Measurements from ENCODE around the gene DIAPH3. TPM values are rescaled to one million over a fixed set of nuclear protein-coding genes. Genes with fewer than 3 reads are reported as not detected.

The DIAPH3 gene
- polyA plus RNA-seq, 3 donors = 0.04 to 0.09 TPM; not detected in 1

DNA sequence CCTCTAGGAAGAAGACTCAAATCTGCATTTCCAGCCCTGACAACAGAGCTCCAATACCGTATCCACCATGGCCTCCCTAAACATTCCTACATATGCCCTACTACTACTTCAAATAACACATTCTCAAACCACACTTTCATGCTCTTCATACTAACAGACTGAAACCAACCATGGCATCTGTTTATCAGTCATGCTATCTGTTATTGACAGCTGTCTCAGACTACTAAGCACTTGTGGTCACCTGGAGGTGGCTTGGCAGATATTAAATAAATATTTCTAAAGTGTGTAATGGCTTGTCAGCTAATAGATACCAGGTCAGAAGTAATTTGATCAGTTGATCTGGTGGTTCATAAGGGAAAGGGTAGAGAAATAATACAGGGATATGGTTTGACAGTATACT is 489.1 kb downstream of the DIAPH3 start:
- peaks cover 16% of the 10 kb centered on the region for H3K4me1 Mint-ChIP-seq
- Histone ChIP-seq H3K79me2 (ENCODE audit: insufficient read depth, low read length) (no peaks in the 10 kb centered on the region), H3K27ac (ENCODE audit: low read depth in 1 of 2, low read length in 2 of 2) (no peak overlapping the region), H3K36me3 (replicated peaks in 1 of 2; ENCODE audit: control insufficient read depth in 1 of 2, insufficient read depth in 2 of 2, low read length in 2 of 2) (no peaks in the 10 kb centered on the region), H3K4me1 (ENCODE audit: control insufficient read depth in 1 of 2, insufficient read depth in 2 of 2, low read length in 2 of 2) (peaks cover 0 to 8% of the 10 kb centered on the region in 2 donors), H3K4me3 (replicated peaks in 1 of 3; ENCODE audit: low read depth in 2 of 3, low read length in 3 of 3) (no peak overlapping the region), H4K20me1 (ENCODE audit: insufficient read depth, low read length) (no peaks in the 10 kb centered on the region), H3K9me3 (replicated peaks in 1 of 2; ENCODE audit: control insufficient read depth in 1 of 2, insufficient read depth in 1 of 2, low read length in 2 of 2) (no peaks in the 10 kb centered on the region), H2AFZ (ENCODE audit: insufficient read depth, low read depth, low read length, poor library complexity, severe bottlenecking) (no peak overlapping the region), H3K4me2 (replicated peaks; ENCODE audit: extremely low read depth, low read length, poor library complexity, severe bottlenecking) (no peak overlapping the region), H3K27me3 (ENCODE audit: control insufficient read depth in 2 of 2, insufficient read depth in 2 of 2, low read length in 2 of 2) (peaks cover 2% of the 10 kb centered on the region in 2 donors), H3K9ac (ENCODE audit: insufficient read depth, low read length, poor library complexity, severe bottlenecking) (no peak overlapping the region)
- no peak for DNase-seq
- H3K36me3 Mint-ChIP-seq = no peaks in the 10 kb centered on the region
- peaks cover 0 to 4% (median 3%) of the 10 kb centered on the region in 3 donors for H3K27me3 Mint-ChIP-seq (ENCODE audit: low read depth in 3 of 3)
- intact Hi-C loops (cut with micrococcal nuclease) = loop anchor here in 1 of 2 donors (10.0 kb wide), 1 partner anchor 280 kb away; no protein-coding TSS in a partner anchor
- TF ChIP-seq, protein P1, sequence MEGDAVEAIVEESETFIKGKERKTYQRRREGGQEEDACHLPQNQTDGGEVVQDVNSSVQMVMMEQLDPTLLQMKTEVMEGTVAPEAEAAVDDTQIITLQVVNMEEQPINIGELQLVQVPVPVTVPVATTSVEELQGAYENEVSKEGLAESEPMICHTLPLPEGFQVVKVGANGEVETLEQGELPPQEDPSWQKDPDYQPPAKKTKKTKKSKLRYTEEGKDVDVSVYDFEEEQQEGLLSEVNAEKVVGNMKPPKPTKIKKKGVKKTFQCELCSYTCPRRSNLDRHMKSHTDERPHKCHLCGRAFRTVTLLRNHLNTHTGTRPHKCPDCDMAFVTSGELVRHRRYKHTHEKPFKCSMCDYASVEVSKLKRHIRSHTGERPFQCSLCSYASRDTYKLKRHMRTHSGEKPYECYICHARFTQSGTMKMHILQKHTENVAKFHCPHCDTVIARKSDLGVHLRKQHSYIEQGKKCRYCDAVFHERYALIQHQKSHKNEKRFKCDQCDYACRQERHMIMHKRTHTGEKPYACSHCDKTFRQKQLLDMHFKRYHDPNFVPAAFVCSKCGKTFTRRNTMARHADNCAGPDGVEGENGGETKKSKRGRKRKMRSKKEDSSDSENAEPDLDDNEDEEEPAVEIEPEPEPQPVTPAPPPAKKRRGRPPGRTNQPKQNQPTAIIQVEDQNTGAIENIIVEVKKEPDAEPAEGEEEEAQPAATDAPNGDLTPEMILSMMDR (IDR thresholded peaks at IDR 0.05) = no peak
- peaks cover 0 to 3% (median 0%) of the 10 kb centered on the region in 7 donors for H3K9me3 Mint-ChIP-seq
- 91% methylated on average over 1 of the region's 1 CpG for WGBS (ENCODE audit: insufficient coverage)
- H3K4me3 Mint-ChIP-seq = no peak overlapping the region
- no peak overlapping the region for H3K27ac Mint-ChIP-seq

DNA sequence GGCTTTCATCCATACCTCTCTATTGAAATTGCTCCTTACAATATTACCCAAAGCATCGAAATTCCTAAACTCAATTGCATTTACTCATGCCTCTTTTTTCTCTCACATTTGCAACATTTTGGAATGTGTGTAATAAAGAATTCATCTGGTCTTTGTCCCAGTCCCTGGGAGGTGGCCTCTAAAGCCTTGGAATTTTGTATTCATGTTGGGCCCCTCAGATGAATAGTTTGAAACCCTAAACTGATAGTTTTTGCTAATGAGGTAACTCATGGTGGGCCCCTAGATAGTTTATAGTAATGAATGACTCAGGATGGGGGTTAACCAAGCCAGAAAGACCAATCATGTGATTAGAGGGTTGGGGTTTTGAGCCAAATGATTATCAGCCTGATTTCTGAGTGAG is 490.4 kb downstream of the DIAPH3 start:
- H3K4me1 Mint-ChIP-seq = peaks cover 16% of the 10 kb centered on the region
- peaks cover 0 to 8% of the 10 kb centered on the region in 2 donors for H3K4me1 ChIP-seq (ENCODE audit: control insufficient read depth in 1 of 2, insufficient read depth in 2 of 2, low read length in 2 of 2)
- H3K9ac ChIP-seq (ENCODE audit: insufficient read depth, low read length, poor library complexity, severe bottlenecking) = no peak overlapping the region
- H3K79me2 ChIP-seq (ENCODE audit: insufficient read depth, low read length) = no peaks in the 10 kb centered on the region
- TF ChIP-seq, protein P1 (IDR thresholded peaks at IDR 0.05) = no peak
- no peak overlapping the region for H3K27ac Mint-ChIP-seq
- peaks cover 0 to 3% (median 0%) of the 10 kb centered on the region in 7 donors for H3K9me3 Mint-ChIP-seq
- no peaks in the 10 kb centered on the region for H3K36me3 ChIP-seq (replicated peaks in 1 of 2; ENCODE audit: control insufficient read depth in 1 of 2, insufficient read depth in 2 of 2, low read length in 2 of 2)
- peaks cover 2% of the 10 kb centered on the region in 2 donors for H3K27me3 ChIP-seq (ENCODE audit: control insufficient read depth in 2 of 2, insufficient read depth in 2 of 2, low read length in 2 of 2)
- WGBS (ENCODE audit: insufficient coverage) = no CpG with 5 or more reads among the region's 1 CpG
- no peak for DNase-seq
- H2AFZ ChIP-seq (ENCODE audit: insufficient read depth, low read depth, low read length, poor library complexity, severe bottlenecking) = no peak overlapping the region
- intact Hi-C loops (cut with micrococcal nuclease) = loop anchor here in 1 of 2 donors (10.0 kb wide), 1 partner anchor 278 kb away; no protein-coding TSS in a partner anchor
- no peaks in the 10 kb centered on the region for H4K20me1 ChIP-seq (ENCODE audit: insufficient read depth, low read length)
- no peak overlapping the region for H3K4me3 Mint-ChIP-seq
- H3K4me3 ChIP-seq (replicated peaks in 1 of 3; ENCODE audit: low read depth in 2 of 3, low read length in 3 of 3) = no peak overlapping the region
- peaks cover 0 to 5% (median 3%) of the 10 kb centered on the region in 3 donors for H3K27me3 Mint-ChIP-seq (ENCODE audit: low read depth in 3 of 3)
- H3K27ac ChIP-seq (ENCODE audit: low read depth in 1 of 2, low read length in 2 of 2) = no peak overlapping the region
- no peak overlapping the region for H3K4me2 ChIP-seq (replicated peaks; ENCODE audit: extremely low read depth, low read length, poor library complexity, severe bottlenecking)
- no peaks in the 10 kb centered on the region for H3K36me3 Mint-ChIP-seq
- no peaks in the 10 kb centered on the region for H3K9me3 ChIP-seq (replicated peaks in 1 of 2; ENCODE audit: control insufficient read depth in 1 of 2, insufficient read depth in 1 of 2, low read length in 2 of 2)

Data from CD14-positive monocyte (primary cell).